HG03045 (cell line): ENCODE measurements around the gene PLEKHO2.
A peak's percentile ranks its signal among the peaks of the same experiment; 100 is the strongest.

Experiments used
- ATAC-seq: cut with Tn5 transposase; IDR thresholded peaks from one replicate; pipeline ENCODE4 v1.9.1; 2021; ENCODE audit warnings: mild to moderate bottlenecking, moderate library complexity; ENCODE audit not compliant: unreplicated experiment

PLEKHO2 gene

DNA sequence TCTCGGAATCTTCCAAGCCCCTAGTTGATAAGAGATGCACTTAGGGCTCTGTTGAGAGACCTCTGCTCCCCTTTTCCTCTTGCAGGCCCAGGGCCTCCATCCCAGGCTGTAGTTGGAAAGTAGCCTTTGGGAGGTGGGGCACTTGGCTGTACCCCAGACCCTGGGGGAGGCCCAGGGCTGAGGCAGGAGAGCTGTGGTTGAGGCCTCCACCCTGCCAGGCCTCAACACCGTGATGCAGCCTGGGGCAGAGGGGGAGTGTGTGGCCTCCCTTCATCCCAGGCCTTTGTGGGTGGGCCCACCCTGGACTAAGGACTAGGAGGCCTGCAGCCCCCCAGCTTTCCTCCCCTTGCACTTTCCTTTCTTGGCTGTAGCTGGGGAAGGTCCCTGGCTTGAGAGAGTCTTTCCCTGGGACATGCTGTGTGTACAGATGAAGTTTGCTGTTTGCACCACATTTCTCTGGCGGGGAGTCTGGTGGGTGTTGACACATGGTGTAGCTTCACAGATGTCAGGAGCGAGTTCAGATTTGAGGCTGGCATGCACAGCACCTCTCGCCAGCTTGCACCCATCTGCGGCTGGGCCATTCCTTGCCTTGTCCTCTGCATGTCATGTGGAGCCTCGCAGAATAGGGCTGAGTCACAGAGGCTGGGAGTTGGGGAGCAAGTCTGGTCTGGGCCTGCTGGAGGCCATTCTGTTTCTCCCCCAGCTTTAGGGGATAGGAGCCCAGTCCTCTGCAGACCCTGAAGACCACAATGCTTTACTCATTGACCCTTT, 13.7 kb downstream of the PLEKHO2 start:
- ATAC-seq = no peak

DNA sequence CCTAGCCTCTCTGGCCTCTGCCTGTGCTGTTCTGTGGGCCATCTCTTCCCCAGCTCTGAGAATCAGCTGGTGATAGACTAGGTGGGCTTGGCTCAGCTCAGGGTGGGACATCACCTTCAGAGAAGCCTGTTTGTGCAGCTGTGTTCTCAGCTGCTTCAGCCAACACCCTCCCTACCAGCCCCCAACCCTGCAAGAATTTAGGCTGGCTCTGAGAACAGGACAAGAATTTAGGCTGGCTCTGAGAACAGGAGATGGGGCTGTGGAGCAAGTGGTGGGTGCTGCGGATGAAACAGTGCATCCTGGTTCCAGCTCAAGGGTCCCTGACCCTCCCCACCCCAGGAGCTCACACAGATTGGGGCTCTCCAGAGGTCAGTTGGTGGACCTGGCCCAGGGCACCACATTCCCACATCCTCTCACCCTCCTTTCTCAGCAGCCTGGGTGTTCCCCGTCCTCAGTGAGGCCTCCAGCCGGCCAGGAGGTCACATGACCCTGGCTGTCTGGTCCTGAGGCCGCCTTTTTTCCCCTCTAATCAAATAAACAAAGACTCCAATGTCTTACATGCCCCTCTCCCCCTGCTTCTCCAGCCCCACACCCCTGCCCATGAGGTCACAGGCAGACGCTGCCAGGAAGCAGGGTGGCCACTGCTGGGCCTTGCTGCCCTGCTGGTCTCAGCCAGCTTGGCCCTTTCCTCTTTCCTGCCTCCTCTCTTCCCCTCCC, 14.9 kb downstream of the PLEKHO2 start:
- ATAC-seq = no peak

DNA sequence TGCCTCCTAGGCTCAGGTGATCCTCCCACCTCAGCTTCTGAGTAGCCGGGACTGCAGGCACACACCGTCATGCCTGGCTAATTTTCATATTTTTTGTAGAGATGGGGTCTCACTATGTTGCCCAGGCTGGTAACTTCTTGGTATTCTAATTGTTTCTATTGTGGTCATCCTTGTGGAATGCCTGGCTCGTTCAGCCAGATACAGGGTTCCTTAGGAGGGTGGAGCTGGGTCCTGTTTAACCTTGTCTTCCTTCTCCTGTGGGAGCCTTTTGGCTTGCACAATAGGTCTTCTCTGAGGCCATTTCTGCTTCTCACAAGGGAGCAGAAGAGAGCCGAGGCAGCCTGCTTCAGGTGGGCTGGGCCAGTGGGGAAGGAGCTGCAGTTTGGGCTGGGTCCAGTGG, 15.7 kb downstream of the PLEKHO2 start:
- ATAC-seq = no peak

DNA sequence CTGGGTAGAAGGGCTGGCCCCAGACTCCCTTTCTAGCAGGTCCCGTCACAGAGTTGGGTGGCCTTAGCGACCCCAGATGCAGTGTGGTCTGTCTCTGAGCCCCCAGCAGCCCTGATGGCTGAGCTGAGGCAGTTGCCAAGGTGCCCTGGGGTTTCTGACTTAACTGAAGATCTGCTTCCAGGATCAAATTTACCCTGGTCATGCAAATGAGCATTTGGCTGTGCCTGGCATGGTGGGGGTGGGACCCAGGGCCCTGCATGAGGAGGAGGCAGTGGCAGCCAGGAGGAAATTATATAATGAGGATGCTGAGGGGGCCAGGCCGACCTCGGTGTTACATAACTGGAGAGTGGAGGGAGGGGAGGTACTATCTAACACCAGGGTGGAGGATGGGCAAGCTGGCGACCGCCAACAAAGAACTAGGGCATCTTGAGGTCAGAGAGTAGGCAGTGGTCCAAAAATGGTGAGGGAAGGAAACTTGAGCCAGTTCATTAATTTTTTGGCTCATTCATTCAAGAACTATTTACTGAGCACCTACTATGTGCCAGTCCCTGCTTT, 16.4 kb downstream of the PLEKHO2 start:
- ATAC-seq = no peak

DNA sequence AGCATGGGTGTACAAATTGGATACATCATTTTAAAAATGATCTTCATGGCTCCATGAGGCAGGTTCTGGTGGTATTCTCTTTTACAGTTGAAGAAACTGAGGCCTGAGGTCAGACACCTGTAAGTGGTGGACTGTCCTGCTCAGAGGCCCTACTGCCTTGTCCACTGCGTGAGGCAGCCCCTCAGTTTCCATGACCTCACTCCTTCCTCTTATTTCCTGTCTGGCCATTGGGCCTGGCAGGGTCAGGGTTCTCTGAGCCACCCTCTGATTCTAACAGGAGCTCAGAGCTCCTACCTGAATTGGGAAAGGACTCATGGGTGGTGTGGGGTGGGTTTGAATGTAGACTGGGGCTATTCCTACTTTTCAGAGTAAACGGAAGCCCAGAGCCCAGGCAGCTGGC, 17.5 kb downstream of the PLEKHO2 start:
- no peak for ATAC-seq

DNA sequence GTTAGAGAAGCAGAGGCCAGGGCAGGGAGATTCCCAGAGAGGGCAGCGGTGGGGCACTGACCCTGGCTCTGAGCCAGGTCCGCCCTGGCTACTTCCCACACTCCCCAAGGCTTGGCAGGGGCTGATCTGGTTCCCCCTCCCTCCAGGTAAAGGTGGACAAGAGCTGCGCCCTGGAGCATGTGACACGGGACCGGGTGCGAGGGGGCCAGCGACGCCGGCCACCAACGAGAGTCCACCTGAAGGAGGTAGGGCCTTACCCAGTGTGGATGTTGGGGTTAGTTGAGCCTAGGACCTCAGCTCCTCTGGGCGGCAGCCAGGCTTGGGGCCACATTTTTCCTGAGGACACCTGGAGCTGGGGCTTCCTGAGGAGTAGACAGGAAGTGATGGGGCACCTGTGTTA, 19.6 kb downstream of the PLEKHO2 start:
- ATAC-seq = no peak

DNA sequence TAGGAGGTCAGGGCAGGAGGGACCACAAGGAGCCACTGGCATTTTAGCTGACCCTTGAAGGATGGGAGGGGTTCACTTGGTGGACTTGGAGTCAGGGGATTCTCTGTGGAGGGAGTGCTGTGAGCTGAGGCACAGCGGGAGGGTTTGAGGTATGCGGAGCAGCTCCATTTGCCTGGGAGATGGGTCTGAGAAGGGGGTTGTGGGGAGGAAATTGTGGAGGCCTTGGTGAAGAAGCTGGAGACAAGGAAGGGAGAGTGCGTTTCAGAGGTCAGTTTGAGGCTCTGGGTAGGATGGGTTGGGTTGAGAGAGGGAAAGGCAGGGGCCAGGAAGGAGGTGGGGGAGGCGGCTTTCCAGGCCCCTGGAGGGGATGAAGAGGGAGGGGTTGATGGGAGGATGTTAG, 20.2 kb downstream of the PLEKHO2 start:
- no peak for ATAC-seq

DNA sequence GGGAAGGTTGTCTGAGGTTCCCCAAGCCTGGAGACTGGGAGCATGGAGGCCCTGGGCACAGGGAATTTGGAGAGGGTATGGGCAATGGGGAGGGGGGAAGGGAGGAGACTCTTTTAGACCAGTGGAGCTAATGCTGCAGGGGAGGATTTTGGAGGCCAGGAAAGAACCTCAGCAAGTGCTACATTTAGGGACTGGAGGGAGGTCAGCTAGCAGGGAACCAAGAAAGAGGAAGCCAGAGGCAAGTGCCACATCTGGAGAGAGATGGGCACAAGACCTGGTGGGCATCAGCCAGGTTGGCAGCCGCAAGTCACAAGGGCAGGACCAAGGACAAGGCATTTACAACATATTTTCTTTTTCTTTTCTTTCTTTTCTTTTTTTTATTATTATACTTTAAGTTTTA, 20.7 kb downstream of the PLEKHO2 start:
- no peak for ATAC-seq

DNA sequence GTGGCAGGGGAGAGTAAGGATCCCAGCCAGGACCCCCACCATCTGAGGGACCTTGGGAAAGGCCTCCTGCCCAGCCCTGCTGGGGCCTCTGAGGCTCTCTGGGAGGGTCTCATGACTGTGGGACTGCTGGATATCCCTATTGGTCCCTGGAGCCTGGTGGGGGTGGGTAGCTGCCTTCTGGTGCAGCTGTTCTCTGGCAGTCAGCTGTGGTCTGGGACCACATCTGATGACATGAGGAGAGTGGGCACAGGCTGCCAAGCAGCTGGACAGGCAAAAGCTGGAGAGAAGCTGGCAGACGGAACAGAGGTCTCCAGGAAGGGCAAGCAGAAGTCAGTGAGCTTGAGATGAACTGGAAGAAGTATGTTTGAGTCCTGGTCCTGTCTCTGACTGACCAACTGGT, 22.4 kb downstream of the PLEKHO2 start:
- ATAC-seq = no peak

DNA sequence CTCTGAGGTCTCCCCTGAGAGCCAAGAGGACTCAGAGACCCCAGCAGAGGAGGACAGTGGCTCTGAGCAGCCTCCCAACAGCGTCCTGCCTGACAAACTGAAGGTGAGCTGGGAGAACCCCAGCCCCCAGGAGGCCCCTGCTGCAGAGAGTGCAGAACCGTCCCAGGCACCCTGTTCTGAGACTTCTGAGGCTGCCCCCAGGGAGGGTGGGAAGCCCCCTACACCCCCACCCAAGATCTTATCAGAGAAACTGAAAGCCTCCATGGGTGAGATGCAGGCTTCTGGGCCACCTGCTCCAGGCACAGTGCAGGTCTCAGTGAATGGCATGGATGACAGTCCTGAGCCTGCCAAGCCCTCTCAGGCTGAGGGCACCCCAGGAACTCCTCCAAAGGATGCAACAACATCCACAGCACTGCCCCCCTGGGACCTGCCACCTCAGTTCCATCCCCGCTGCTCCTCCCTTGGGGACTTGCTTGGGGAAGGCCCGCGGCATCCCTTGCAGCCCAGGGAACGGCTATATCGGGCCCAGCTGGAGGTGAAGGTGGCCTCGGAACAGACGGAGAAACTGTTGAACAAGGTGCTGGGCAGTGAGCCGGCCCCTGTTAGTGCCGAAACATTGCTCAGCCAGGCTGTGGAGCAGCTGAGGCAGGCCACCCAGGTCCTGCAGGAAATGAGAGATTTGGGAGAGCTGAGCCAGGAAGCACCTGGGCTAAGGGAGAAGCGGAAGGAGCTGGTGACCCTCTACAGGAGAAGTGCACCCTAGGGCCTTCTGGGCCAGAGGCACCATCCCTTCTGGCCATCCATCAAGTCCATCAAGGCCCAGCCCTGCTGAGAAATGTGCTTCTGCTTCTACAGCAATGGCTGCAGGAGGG, 23.6 kb downstream of the PLEKHO2 start:
- no peak for ATAC-seq

DNA sequence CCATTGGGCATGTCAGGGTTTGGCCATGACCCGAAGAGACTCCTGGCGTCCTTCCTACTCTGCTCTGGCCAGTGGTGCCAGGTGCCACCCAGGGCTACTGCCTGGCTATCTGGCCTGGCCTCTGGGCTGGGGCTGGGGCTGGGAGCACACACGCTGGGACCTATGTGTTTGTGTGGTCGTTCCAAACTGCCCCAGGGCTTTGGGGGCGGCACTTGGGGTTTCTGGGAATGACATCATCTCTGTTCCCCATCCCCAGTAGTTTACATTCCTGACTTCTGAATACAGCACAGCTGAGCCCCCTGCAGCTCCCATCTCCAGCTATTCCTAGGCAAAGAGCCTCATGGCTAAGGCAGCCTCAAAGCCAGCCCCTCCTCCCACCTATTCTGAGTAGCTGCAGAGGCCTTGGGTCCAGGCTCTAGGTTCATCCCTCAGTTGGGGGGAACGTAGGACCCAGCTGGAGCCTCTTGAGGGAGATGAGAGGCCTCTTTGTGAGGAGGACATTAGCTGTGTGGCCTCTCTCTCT, 24.3 kb downstream of the PLEKHO2 start:
- no peak for ATAC-seq

DNA sequence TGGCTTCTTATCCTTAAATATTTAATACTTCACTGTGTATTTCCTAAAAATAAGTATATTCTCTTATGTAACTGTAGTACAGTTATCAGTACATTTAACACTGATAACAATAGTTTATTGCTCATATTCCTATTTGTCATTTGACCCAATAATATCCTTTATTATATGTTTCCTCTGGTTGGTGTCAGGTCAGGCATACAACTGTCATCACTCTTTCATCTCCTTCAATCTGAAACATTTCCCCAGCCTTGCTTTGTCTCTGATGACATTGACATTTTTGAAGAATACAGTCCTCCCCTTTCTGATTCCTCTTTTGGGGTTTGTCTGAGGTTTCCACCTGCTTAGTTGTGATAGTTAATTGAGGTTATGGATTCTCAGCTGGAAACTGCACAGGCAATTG, 27.8 kb downstream of the PLEKHO2 start:
- no peak for ATAC-seq

DNA sequence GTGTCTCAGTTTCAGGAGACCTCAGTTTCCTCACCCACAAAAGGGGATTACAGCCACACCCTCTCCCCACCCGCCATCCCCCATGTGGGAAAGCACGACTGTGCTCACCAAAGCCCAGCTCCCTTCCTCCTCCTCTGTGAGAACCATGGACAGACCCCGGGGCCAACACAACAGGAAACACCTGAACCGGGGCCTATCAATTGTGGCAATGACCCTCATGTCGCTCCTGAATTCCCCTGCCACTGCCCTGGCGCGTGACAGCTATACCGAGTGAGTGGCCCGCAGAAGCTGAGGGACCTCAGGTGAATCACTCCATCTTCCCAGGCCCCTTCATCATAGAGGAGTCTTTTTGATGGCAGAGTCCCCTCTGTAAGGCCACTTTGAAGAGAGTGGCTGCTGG, 28.6 kb downstream of the PLEKHO2 start:
- no peak for ATAC-seq

DNA sequence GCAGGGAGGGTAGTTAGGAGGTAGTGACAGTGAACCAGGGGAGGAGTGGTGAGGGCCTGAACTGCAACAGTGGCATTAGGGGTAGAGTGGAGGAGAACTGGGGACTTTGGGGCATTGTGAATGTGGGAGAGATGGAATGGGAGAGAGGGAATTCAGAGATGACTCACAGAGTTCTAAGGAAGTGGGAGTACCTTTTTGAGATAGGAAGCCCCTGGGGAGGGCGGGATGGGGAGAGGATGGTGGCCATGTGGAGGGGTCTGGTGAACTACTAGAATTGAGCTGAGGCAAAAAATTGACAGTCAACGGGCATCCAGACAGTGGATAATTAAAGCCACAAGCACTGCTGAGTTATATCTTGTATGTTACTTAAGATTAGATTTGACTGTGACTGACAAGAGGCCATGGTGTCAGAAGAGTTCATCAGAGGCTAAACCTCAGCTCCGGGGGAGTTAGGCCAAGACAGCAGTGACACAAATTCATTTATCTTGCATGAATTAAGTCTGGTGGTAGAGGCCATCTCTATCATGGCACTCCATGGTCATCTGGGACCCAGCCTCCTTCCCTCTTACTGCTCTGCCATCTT, 34.0 kb downstream of the PLEKHO2 start:
- ATAC-seq = no peak

DNA sequence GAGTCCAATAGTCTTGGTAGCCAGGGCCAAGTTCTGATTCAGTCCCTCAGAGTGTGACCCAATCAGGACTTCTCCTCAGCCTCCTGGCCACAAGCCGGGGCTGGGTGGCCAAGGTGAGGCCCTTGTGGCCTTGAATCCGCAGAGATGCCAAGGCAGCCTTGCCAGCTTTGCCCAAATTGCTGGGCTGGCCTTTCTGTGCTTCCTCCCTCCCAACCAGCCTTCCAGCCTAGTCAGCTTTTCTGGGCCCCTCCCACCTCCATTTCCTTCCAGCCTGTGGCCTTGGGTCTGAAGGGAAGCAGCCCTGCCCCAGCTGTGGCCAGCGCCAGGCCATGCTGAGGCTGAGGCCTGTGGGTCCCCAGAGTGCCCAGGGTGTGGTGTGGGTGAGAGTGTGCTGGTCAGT, 35.7 kb downstream of the PLEKHO2 start:
- no peak for ATAC-seq

DNA sequence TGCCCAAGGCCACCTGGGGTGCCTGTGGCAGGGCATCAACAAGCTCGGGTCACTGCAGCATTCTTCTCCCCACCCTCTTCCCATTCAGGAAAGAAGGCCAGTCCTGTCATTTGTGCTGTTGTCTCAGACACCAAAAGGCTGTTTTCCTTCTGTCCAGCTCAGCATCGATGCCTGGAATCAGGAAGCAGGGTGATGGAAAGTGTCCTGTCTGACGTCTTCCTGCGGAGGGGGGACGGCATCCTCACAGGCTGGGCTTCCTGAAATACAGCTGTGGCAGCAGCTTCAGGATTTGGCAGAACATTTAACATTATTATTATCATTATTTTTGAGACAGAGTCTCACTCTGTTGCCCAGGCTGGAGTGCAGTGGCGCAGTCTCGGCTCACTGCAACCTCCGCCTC, 37.0 kb downstream of the PLEKHO2 start:
- no peak for ATAC-seq

DNA sequence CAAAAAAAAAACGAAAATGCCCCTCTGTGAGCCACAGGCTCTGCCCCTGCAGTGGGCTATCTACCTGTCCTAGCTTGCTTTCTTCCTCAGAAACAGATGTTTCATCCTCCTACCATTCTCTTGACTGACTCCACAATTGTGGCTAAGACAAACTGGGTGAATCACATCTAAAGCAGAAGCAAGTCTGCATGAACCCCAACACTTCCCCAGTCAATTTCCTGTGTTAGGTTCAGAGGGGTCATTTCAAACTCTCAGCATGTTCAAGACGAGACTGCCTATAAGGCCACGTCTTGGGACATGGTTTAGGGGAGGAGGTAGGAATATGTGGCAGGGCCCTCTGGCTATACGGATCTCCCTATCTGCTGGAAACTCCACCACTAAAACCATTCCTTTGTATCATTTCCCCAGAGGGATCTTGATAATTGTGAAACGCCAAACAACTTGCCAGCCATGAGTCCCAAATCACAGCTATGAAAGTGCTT, 41.4 kb downstream of the PLEKHO2 start:
- ATAC-seq = no peak

DNA sequence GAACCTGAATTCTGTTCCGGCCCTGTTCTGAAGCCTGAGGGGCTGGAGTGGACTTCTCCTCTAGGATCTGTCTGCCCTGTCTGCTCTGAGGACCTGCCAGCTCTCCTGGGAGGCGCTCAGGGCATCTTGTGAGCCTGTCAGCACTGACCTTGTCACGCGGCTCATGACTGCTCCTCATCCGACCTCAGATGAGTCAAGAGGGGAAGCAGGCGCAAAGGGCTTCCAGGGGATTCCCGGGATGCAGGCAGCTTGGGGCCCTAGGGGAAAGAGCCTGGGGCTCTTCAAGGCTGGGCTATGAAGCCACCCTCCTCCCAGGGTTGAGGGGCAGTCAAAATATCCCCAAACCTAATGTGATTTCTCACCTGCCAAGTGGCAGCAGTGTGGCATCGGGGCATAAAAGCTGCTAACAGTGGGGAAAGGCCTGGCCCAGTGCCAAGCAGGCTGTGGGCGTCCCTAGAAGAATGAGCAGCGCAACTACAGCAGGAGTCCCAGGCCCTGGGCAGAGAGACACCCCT, 42.3 kb downstream of the PLEKHO2 start:
- peak; percentile 54 for ATAC-seq

DNA sequence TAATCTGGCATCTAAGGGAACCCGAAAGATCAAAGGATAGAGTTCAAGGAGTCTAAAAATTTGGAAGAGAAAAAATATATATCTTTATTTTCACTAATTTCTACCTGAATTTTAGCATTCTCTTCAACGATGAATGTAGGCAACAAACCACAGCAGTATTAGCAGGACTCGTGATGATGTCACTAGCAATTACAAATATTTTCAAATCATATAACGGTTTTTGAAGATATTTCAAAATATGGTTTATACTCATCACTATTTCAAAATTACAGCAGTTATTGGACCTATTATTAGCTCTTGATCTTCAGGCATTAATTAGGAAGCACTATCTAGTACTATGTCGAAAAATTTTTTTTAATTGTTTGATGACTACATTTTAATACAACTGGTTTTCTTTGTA, 43.0 kb downstream of the PLEKHO2 start:
- ATAC-seq = no peak

DNA sequence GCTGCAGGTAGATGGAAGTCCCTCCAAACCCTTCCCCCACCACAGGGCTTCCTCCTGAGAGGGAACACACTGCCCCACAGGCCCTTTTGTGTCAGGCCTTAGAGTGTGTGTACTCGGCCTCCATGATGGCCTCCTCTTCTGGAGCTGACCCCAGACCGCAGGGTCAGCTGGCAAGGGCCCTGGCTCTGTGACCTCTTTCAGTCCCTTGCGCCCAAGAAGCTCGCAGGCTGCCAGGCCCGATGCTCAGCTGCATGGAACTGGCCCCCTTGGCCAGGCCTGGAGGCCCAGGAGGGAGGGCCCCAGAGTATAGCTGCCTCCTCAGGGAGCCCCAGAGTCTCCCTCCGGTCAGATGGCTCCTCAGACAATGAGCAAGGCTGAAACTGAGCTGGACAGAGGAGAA, 46.6 kb downstream of the PLEKHO2 start:
- ATAC-seq = no peak
